CD4-positive, alpha-beta T cell treated with Interleukin-4 for 1 hour (primary cell): ENCODE data around the gene HSD17B14.
A peak's percentile ranks its signal among the peaks of the same experiment; 100 is the strongest.
"Not testable (repeated sequence)": the region's sequence is repeated elsewhere in the genome, so short reads cannot be mapped to it uniquely, and the experiment has no call there.

Experiments
- DNase-seq, 2 donors: peaks; one replicate each; pipeline ENCODE4 v3.0.0-alpha.2; 2020 to 2022

The HSD17B14 gene

DNA sequence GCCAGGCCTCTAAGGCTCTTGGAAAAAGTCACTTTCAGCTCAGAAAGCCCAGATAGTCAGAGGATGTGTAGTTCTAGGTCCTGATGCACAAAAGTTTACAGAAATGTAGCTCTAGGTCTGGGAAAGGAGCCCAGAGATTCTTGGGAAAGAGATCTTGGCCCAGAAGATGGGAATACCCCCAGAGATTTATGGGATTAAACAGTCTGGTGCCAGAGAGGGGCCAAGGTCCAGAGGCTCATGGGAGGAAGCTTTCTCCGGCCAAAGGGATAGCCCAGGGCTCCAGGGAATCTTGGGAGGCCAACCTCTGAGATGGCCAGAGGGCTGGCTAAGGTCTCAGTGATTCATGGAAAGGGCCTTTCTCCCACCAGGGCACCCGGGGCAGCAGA is 40.6 kb downstream of the HSD17B14 start:
- no peak for DNase-seq

DNA sequence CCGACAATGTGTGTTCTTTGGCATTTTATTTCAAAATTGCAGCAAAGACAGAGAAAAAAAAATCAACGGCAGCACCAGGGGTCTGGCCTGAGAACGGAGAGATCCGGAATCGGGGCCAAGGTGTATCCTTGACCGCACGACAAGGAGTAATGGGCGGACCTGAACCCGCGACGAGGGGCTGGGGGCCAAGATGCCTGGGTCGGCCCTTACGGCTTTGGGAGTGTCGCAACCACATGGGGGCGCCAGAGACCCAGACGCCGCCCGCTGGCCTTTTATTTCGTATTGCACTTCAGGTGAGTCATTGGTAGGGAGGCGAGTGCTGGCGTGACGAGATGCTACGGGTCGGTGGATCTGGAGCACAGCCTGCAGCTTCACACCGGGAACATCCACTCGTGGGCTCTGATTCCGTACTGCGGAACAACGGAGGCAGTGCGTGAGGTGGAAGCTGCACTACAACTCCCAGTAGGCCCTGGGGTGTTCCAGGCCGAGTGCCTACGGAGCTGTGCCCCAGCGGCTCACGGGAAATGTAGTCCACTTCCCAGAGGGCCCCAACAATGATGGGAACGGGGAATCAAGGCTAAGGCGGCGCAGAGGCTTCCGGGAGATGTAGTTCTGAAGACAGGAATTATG is 41.1 kb downstream of the HSD17B14 start:
- peak; percentile 90 to 92 for DNase-seq

DNA sequence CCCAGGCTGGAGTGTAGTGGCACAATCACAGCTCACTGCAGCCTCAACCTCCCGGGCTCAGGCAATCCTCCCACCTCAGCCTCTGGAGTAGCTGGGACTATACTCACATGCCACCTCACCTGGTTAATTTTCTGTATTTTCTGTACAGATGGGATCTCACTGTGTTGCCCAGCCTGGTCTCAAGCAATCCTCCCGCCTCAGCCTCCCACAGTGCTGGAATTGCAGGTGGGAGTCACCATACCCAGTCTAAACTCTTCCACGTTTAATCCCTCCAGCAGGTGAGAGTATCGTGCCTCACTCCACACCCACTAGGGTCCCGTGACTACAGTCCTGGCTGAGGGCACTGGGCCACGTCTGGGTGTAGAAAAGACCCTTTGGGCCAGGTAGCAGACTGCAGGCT is 42.0 kb downstream of the HSD17B14 start:
- no peak for DNase-seq

DNA sequence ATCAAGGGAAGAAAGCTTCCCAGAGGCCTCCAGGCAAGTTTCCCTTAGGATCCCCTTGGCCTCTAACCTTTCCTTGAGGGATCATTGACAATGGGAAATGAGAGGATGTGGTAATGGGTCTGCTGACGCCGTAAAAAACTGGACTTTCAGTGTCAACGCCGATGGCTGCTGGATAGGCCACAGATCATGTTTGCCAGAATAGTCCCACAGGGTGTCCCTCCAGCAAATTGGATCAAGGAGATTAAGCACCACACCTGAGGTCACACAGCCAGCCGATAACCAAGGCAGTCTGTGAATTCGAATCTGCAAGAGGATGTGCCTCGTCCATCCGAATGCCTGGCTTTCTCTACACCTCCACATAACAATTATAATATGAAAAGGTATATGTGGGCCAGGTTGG is 43.0 kb downstream of the HSD17B14 start:
- no peak for DNase-seq

DNA sequence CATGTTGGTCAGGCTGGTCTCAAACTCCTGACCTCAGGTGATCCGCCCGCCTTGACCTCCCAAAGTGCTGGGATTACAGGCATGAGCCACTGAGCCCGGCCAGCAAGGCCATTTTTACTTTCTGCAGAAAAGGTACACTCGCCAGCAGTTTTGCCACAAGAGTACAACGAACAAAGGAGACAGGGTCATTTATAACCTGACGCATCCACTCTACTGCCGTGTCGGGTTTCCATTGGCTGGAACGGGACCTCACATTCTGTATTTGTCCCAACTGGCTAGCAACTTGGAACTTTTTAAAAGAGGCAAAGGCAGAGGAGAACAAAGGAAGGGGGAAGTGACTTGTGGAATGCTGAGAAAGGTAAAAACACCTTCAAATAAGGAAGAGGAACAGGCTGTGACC is 49.0 kb downstream of the HSD17B14 start:
- DNase-seq: not testable (repeated sequence)

DNA sequence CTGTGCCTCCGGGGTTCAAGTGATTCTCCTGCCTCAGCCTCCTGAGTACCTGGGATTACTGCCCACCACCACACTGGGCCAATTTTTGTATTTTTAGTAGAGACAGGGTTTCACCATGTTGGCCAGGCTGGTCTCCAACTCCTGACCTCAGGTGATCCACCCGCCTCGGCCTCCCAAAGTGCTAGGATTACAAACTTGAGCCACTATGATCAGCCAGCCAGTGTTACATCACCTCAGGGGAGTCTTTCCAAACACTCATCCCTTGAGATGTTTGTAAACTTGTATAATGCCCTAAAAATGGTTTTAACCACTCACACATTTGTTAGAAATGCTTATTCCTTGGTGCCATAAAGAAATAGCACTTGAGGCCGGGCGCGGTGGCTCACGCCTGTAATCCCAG is 49.9 kb downstream of the HSD17B14 start:
- not testable (repeated sequence) for DNase-seq

DNA sequence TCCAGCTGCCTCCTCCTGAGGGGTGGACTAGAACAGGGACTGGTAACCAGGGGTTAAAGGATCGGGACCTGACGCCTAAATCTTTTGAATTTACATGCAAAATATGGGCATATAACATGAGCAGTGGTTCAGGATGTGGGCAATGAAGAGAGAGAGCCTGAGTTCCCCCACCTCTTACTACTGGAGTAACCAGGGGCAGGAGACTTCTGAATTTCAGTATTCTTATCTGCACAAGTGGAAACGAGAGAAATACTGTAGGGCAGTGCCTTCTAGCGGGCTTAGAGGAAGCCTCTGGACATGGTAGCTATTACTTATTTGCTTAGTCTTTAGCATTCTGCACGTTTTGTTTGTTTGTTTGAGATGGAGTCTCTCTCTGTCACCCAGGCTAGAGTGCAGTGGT is 51.8 kb downstream of the HSD17B14 start:
- DNase-seq: no peak

DNA sequence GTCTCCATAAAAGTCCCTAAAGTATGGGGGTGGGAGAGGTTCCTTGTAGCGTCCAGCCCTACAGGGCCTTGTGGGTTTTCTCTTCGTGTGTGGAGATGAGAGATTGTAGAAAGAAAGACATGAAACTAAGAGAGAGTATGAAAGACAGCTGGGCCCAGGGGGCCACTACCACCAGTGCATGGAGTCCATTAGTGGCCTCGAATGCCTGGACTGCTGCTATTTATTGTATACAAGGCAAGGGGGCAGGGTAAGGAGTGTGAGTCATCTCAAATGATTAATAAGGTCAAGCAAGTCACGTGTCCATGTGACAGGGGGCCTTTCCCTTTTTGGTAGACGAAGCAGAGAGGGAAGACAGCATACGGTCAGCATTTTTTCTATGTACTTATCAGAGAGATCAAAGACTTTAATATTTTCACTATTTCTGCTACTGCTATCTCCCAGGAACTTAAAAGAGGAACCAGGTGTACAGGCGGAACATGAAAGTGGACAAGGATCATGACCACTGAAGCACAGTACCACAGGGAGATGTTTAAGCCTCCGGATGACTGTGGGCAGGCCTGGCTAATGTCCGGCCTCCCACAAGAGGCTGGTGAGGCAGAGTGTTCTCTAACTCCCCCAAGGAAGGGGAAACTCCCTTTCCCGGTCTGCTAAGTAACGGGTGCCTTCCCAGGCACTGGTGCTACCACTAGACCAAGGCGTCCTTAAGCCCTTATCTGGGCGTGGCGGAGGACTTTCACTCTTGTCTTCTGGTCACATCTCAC is 55.5 kb downstream of the HSD17B14 start:
- peak; percentile 5 to 50 for DNase-seq

DNA sequence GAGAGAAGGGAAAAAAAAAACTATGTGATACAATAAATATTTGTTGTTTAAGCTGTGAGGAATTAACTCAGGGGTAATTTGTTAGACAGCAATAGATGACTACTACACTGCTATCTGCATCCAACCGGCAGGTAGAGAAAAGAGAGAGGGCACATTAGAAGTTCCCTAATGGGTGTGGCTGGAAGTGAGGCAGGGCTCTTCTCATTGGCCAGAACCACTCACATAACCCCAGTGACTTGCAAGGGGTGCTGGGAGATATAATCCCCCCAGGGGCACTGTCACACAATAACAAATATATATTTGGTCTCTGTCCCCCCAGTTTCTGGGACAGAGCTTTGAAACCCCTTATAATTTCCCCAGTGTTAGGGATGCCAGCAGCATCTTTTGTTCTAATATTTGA is 56.7 kb downstream of the HSD17B14 start:
- no peak for DNase-seq

DNA sequence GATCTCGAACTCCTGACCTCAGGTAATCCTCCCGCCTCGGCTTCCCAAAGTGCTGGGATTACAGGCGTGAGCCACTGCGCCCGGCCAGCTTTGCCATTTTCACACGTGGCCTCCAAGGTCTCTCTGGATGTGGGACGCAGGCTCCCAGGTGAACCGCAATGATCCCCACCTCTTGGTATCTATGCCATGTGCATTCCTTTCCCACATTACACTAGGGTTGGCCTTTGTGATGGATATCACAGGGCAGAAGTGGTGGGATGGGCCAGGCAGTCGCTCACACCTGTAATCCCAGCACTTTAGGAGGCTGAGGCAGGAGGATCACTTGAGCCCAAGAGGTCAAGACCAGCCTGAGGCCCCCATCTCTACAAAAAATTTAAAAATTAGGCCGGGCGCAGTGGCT is 58.6 kb downstream of the HSD17B14 start:
- no peak for DNase-seq

DNA sequence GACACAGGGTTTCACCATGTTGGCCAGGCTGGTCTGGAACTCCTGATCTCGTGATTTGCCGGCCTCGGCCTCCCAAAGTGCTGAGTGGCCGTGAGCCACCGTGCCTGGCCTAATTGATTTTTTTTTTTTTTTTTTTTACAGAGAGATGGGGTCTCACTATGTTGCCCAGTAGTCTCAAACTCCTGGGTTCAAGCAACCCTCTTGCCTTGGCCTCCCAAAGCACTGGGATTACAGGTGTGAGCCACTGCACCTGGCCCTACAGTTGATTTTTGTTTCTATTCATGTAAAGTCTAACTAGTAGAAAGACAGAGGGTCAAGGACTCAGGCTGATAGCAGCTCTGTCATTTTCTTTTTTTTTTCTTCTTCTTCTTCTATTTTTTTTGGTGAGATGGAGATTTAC is 59.2 kb downstream of the HSD17B14 start:
- DNase-seq: no peak

DNA sequence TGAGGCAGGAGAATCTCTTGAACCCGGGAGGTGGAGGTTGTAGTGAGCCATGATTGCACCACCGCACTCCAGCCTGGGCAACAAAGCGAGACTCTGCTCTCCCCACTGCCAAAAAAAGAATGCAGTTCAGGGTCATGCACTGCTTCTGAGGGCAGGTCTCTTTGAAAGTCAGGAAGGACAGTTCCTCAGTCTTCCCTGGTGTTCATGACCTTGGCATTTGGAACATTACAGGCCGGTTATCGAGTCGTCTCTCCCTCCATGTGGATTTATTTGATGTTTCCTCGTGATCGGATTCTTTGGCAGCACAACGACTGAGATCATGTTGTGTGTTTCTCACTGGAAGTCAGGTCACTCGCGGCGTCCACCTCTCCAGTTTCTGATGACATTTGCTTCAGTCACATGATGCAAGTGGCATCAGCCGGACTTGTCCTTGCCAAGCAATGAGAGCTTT is 63.8 kb downstream of the HSD17B14 start:
- DNase-seq: no peak

DNA sequence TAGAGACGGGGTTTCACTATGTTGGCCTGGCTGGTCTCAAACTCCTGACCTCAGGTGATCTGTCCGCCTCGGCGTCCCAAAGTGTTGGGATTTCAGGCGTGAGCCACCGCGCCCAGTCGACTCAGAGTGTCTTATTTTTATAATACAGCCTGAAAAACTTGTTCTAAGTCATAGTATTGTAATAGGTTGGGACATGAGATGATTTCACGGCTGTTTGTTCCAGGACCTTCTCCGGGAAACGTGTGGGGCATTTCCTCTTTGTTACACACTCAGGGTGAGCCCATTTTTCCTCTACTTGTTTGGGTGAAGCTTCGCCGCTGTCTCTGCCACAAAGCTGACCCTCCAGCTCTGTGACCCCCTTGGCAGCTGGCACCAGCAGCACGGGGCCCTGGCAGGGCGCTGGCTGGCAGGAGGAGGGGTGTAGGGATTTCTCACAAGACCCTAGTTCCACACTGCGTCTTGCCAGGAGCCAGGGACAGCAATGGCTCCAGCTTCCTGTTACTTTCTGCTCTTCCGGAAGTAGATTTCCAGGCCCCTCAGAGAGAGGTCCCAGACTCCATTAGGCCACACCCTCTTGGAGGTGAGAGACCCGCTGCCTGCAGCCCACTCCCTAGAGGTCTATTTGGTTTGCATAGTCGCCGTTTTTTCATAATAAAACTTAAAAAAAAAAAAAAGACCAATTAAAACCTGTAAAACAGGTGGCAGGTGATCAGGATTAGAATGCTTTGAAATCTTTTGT is 65.4 kb downstream of the HSD17B14 start:
- no peak for DNase-seq

DNA sequence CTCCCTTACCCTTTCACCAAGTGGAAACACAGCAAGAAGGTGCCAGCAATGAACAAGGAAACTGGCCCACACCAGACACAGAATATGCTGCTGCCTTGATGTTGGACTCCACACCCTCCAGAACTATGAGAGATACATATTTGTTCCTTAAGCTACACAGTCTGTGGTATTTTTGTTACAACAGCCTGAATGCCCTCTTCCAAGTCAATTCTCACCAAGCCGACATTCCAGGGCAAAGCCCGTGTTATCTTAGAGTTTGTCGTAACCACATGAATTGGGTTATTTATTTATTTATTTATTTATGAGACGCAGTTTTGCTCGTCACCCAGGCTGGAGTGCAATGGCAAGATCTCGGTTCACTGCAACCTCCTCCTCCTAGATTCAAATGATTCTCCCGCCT is 66.0 kb downstream of the HSD17B14 start:
- DNase-seq: no peak

DNA sequence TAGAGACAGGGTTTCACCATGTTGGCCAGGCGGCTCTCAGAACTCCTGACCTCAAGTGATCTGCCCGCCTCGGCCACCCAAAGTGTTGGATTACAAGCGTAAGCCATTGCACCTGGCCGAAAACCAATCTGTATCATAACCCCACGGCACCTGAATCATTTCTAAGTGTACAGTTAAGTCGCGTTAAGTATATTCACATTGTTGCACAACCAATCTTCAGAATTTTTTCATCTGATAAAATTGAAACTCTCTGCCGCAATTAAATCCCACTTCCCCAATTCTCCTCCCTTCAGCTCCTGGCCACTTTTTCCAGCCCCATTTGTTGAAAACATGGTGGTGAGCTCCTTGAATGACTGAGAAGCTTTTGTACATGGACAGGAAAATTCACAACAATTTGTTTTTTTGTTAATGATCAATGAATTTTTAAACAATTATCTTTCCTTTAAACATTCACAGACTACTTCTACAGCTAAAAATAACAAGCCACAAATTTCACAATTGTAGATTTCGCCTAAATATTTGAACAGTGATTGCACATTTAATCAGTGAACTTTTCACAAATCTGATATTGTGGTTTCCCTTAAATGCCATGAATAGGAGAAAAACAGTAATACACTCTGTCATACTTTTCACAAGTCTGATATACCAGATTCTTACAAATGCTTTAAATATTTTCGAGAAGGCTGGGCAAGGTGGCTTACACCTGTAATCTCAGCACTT is 67.1 kb downstream of the HSD17B14 start:
- no peak for DNase-seq

DNA sequence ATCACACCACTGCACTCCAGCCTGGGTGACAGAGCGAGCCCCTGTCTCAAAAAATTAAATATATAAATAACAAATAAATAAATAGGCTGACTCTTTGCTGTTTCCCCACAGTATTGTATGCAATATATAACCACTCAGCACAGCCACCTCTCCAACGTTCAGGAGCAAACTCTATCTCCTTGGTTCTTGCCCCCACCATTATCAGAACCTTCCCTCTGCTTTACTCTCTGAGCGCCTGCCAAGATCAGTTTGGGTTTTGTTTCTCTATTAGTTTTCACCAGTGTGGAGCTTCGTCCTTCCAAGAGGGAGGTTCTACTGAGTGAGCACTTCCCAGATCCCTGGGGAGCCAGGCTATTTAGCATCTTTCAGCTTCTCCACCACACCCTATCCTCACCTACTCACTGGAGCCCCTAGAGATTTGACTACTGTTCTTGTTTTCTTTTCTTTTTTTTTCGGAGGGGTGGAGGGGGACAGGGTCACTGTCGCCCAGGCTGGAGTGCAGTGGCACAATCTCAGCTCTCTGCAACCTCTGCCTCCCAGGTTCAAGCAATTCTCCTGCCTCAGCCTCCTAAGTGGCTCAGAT is 68.0 kb downstream of the HSD17B14 start:
- DNase-seq: not testable (repeated sequence)

DNA sequence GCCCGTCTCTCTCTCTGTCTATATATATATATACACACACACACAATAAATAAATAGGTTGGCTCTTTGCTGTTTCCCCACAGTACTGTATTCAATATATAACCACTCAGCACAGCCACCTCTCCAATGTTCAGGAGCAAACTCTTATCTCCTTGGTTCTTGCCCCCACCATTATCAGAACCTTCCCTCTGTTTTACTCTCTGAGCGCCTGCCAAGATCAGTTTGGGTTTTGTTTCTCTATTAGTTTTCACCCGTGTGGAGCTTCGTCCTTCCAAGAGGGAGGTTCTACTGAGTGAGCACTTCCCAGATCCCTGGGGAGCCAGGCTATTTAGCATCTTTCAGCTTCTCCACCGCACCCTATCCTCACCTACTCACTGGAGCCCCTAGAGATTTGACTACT is 70.5 kb downstream of the HSD17B14 start:
- DNase-seq: not testable (repeated sequence)
